Measurements from ENCODE around the gene RAC3.

RAC3 gene

DNA sequence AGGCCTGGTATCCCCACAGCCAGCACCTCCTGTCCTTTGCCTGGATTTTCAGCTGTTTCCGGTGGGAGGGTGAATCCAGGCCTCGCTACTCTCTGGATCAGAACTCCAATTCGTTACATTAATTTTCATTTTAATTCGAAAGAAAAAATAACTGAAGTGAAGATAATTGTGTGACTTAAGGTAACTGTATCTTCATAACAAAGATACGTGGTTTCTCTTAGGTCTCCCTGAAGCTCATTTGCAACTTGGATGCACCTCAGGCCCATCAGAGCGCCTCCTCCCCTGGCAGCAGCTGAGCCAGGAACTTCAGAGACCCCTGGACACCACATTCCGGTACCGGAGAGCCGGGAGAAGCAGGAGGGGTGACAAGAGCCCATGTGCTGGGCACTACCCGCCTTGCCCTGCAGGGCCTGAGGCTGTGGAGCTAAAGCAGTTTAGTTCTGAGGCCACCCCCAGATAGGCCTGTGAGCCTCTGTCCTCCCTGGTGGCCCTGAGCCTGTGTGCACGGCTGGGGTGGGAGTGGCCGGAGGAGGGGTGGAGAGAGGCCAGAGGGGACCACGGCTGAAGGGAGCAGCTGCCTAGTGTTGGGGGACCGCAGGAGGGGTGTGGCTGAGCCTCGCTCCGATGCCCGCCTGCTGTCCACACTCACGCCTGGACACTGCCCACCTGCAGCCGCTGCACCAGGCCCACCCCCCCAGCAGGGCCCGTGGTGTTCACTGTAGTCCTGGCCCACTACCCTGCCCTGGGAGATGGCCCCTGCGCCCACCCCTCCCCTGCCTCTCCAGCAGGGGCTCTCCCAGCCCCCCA lies 45.5 kb downstream of the RAC3 start:
- Mint-ChIP-seq H3K27me3 (ENCODE audit: low read depth) (peaks cover 9% of the 10 kb centered on the region), H3K4me1 (peaks cover 13% of the 10 kb centered on the region), H3K9me3 (no peaks in the 10 kb centered on the region), H3K4me3 (no peak overlapping the region), H3K27ac (peak overlapping the region; percentile 48 to 73 (median 48)), H3K36me3 (ENCODE audit: low read depth) (peaks cover 11% of the 10 kb centered on the region)
- TF ChIP-seq, protein P1, sequence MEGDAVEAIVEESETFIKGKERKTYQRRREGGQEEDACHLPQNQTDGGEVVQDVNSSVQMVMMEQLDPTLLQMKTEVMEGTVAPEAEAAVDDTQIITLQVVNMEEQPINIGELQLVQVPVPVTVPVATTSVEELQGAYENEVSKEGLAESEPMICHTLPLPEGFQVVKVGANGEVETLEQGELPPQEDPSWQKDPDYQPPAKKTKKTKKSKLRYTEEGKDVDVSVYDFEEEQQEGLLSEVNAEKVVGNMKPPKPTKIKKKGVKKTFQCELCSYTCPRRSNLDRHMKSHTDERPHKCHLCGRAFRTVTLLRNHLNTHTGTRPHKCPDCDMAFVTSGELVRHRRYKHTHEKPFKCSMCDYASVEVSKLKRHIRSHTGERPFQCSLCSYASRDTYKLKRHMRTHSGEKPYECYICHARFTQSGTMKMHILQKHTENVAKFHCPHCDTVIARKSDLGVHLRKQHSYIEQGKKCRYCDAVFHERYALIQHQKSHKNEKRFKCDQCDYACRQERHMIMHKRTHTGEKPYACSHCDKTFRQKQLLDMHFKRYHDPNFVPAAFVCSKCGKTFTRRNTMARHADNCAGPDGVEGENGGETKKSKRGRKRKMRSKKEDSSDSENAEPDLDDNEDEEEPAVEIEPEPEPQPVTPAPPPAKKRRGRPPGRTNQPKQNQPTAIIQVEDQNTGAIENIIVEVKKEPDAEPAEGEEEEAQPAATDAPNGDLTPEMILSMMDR (IDR thresholded peaks at IDR 0.05; ENCODE audit: unreplicated experiment in 3 of 3): no peak

DNA sequence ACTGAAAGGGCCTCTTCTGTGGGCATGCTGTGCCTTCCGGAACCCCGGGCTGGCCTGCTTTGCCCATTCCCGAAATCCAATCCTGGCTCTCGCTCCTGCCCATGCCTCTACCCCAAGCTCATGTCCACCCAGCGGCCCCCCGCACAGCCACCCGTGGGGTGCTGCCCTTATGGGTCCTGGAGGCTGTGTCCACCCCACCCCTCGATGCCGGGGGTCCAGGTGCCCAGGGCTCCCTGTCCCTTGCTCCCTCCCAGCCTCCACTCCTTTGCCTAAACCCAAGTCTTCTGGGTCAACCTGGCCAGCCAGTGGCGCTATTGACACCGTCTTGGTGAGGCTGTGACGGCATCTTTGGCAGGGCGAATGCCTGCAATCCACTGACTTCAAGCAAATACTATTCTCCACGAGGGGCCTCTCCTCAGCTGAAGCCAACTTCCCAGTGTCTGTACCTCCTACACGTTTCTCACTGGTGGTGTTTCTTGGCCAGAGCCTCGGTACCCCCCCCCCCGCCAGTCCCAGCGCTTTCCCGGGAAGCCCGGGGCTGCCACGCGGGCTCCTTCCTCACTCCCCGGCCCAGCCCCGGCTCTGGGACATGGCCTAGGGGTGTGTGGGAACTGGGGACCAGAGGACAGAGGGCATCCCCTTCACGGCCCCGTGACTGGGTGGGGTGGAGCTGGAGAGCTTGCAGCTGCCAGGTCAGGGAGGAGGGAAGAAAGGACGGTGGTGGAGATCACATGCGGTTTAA lies 46.3 kb downstream of the RAC3 start:
- TF ChIP-seq, protein P1 (IDR thresholded peaks at IDR 0.05; ENCODE audit: unreplicated experiment in 3 of 3): no peak
- Mint-ChIP-seq H3K36me3 (ENCODE audit: low read depth) (peaks cover 11% of the 10 kb centered on the region), H3K4me1 (peaks cover 13% of the 10 kb centered on the region), H3K27ac (peak overlapping the region; percentile 84 to 96 (median 94)), H3K27me3 (ENCODE audit: low read depth) (peaks cover 9% of the 10 kb centered on the region), H3K9me3 (no peaks in the 10 kb centered on the region), H3K4me3 (peak overlapping the region in 2 of 3 experiments; percentile 47 to 65)

DNA sequence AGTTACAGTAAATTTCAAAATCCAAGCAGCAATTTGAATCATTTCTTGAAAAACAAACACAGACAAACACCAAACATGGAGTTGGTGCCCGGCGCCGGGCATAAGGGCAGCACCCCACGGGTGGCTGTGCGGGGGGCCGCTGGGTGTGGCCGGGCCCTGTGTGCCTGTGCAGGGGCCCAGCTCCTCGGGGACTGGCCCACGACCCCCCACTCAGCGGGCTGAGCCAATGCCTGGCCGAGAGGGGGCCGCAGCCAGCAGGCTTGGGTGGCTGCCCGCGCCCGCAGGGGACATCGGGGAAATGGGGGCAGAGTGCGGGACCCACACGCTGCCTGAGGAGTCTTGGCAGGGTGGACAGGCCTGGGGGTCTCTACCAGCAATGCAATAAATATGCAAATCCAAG lies 47.0 kb downstream of the RAC3 start:
- H3K4me1 Mint-ChIP-seq: peaks cover 13% of the 10 kb centered on the region
- H3K9me3 Mint-ChIP-seq: no peaks in the 10 kb centered on the region
- TF ChIP-seq, protein P1 (IDR thresholded peaks at IDR 0.05; ENCODE audit: unreplicated experiment in 3 of 3): no peak
- H3K27ac Mint-ChIP-seq: peak overlapping the region; percentile 84 to 96 (median 94)
- H3K36me3 Mint-ChIP-seq (ENCODE audit: low read depth): peaks cover 11% of the 10 kb centered on the region
- H3K4me3 Mint-ChIP-seq: peak overlapping the region in 1 of 3 experiments; percentile 16
- peaks cover 8% of the 10 kb centered on the region for H3K27me3 Mint-ChIP-seq (ENCODE audit: low read depth)

DNA sequence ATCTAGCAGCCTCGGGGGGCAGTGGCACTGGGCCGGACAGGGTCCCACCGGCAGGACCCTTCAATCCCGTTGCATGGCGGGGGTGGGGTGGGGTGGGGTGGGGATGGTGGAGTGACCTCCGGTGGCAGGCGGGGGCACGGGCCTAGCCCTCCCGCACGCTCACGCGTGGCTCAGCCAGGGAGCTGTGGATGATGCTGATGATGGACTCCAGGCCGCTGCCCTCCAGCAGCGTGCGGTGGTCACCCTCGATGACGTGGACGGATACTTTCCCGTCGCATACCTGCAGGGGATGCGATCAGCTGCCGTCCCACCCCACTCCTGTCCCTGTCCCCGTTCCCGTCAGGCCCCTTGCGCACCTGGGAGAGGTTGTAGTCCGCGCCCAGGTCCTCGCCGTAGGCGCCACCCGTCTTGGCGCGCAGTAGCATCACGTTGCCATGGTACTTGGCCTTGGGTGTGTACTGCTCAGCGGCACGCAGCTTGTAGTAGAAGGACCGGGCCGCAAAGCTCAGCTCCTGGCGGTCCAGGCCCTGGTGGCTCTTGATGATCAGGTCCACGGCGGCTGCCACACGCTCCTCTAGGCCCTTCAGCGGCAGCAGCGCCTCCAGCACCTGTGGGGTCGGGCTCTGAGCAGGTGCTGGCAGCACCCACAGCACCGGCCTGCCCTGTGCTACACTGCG lies 47.7 kb downstream of the RAC3 start:
- Mint-ChIP-seq H3K27me3 (ENCODE audit: low read depth) (peaks cover 5% of the 10 kb centered on the region), H3K27ac (no peak overlapping the region), H3K4me3 (no peak overlapping the region), H3K9me3 (no peaks in the 10 kb centered on the region), H3K36me3 (ENCODE audit: low read depth) (peaks cover 12% of the 10 kb centered on the region), H3K4me1 (peaks cover 13% of the 10 kb centered on the region)
- TF ChIP-seq, protein P1 (IDR thresholded peaks at IDR 0.05; ENCODE audit: unreplicated experiment in 3 of 3): no peak

DNA sequence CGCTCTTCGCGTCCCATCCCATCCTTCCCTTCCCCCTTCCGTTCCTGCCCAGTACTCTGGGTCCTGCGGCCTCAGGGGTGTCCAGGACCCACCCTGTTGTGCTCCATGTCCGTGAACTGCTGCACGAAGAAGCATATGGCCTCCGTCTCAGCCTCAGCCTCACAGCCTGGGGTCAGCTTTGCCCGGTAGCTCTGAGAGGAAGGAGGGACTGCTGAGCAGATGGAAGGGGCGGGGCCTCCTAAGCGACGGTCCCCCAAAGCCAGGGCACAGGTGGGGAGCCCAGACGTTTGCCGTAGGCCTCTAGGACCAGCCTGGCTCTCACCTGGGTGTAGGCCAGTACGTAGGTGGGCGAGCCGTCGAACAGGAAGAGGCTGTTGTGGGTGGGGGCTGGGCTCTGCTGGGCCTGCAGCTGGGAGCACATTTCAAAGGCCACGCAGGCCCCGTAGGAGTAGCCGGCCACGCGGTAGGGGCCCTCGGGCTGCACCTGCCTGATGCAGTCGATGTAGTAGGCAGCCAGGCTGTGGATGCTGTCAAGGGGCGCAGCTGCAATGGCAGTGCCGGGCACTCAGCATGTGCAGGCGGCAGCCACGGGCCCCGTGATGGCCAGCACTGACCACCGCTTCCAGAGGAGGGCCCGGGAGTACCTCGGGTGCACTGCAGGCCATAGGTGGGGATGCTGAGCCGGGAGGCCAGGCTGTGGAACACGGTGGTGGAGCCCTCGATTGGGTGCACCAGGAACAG lies 48.7 kb downstream of the RAC3 start:
- Mint-ChIP-seq H3K9me3 (no peaks in the 10 kb centered on the region), H3K4me1 (peaks cover 13% of the 10 kb centered on the region), H3K36me3 (ENCODE audit: low read depth) (peaks cover 15% of the 10 kb centered on the region), H3K27ac (no peak overlapping the region), H3K27me3 (ENCODE audit: low read depth) (no peaks in the 10 kb centered on the region), H3K4me3 (no peak overlapping the region)
- TF ChIP-seq, protein P1 (IDR thresholded peaks at IDR 0.05; ENCODE audit: unreplicated experiment in 3 of 3): no peak
